HepG2 (cell line): Measurements from ENCODE around the gene TMPRSS7. TPM values are rescaled to one million over a fixed set of nuclear protein-coding genes. Genes with fewer than 3 reads are reported as not detected.
A peak's percentile ranks its signal among the peaks of the same experiment; 100 is the strongest.

Experiments used
- ARID2 ChIP-seq: sonication (generic); formaldehyde crosslinking; IDR thresholded peaks from 2 replicates; pipeline ENCODE4 v1.8.1; 2022; ENCODE audit warnings: mild to moderate bottlenecking, missing genetic modification reagents, borderline replicate concordance
- CBFB ChIP-seq: sonication (generic); formaldehyde crosslinking; IDR thresholded peaks from 2 replicates; pipeline ENCODE4 v1.4.0; 2020; ENCODE audit warnings: missing genetic modification reagents
- FOXP4 ChIP-seq: sonication (generic); formaldehyde crosslinking; IDR thresholded peaks from 2 replicates; pipeline ENCODE4 v1.4.0; 2020; ENCODE audit warnings: missing genetic modification reagents
- HMGA1 ChIP-seq: sonication (generic); formaldehyde crosslinking; conservative IDR thresholded peaks from 2 replicates; pipeline ENCODE4 v1.4.0; 2020; ENCODE audit warnings: missing genetic modification reagents
- JUND ChIP-seq: sonication (generic); formaldehyde crosslinking; IDR thresholded peaks from 2 replicates; pipeline ENCODE4 v1.8.0; 2022; ENCODE audit warnings: mild to moderate bottlenecking, missing genetic modification reagents
- MAFG ChIP-seq: sonication (generic); formaldehyde crosslinking; IDR thresholded peaks from 2 replicates; pipeline ENCODE4 v1.5.1; 2020; ENCODE audit warnings: mild to moderate bottlenecking, missing genetic modification reagents
- NR2F1 ChIP-seq, 2 experiments: fragments of 450-650 bp in 1 of 2; formaldehyde crosslinking in 1 of 2; IDR thresholded peaks; 2 replicates each; pipeline versions ENCODE4 v1.5.0 to v1.6.1; 2016 to 2020; ENCODE audit warnings: mild to moderate bottlenecking in 1 of 2, missing compliant biosample characterization in 1 of 2, missing genetic modification reagents in 1 of 2, moderate library complexity in 1 of 2
- PHF5A ChIP-seq: IDR thresholded peaks from one replicate; pipeline ENCODE4 v1.6.1; 2018; ENCODE audit warnings: low read depth, missing genetic modification reagents; ENCODE audit not compliant: unreplicated experiment
- SIN3B ChIP-seq: fragments of 150-350 bp; IDR thresholded peaks from 2 replicates; pipeline ENCODE4 v1.6.1; 2014; ENCODE audit warnings: low read length
- SIX4 ChIP-seq: sonication (generic); formaldehyde crosslinking; IDR thresholded peaks from 2 replicates; pipeline ENCODE4 v1.4.0; 2020; ENCODE audit warnings: missing genetic modification reagents
- SMARCE1 ChIP-seq: fragments of 450-650 bp; IDR thresholded peaks from 2 replicates; pipeline ENCODE4 v1.6.1; 2017; ENCODE audit warnings: borderline replicate concordance
- TP53 ChIP-seq: sonication (generic); formaldehyde crosslinking; conservative IDR thresholded peaks from 2 replicates; pipeline ENCODE4 v1.4.0; 2020; ENCODE audit warnings: missing genetic modification reagents
- ZFYVE20 ChIP-seq: sonication (generic); formaldehyde crosslinking; IDR thresholded peaks from 2 replicates; pipeline ENCODE4 v1.8.0; 2023; ENCODE audit warnings: low read depth, mild to moderate bottlenecking, moderate library complexity, missing genetic modification reagents, borderline replicate concordance
- ZKSCAN5 ChIP-seq: sonication (generic); formaldehyde crosslinking; IDR thresholded peaks from 2 replicates; pipeline ENCODE4 v1.5.1; 2020; ENCODE audit warnings: mild to moderate bottlenecking, missing genetic modification reagents
- ZNF225 ChIP-seq: sonication (generic); formaldehyde crosslinking; IDR thresholded peaks from 2 replicates; pipeline ENCODE4 v1.4.0; 2020; ENCODE audit warnings: mild to moderate bottlenecking, missing genetic modification reagents
- ZNF737 ChIP-seq: sonication (generic); formaldehyde crosslinking; IDR thresholded peaks from 2 replicates; pipeline ENCODE4 v1.5.0; 2020; ENCODE audit warnings: missing genetic modification reagents, mild to moderate bottlenecking, borderline replicate concordance
- ZNF75D ChIP-seq: sonication (generic); formaldehyde crosslinking; IDR thresholded peaks from 2 replicates; pipeline ENCODE4 v1.8.1; 2023; ENCODE audit warnings: missing genetic modification reagents, mild to moderate bottlenecking, borderline replicate concordance
- ZNF768 ChIP-seq: sonication (generic); formaldehyde crosslinking; IDR thresholded peaks from 2 replicates; pipeline ENCODE4 v1.4.0; 2020; ENCODE audit warnings: missing genetic modification reagents
- ZNF788 ChIP-seq: sonication (generic); formaldehyde crosslinking; IDR thresholded peaks from 2 replicates; pipeline ENCODE4 v1.5.0; 2020; ENCODE audit warnings: mild to moderate bottlenecking, missing genetic modification reagents, borderline replicate concordance
- ZNF891 ChIP-seq: sonication (generic); formaldehyde crosslinking; IDR thresholded peaks from 2 replicates; pipeline ENCODE4 v1.5.0; 2020; ENCODE audit warnings: mild to moderate bottlenecking, missing genetic modification reagents
- polyA plus RNA-seq, 8 experiments: library from polyadenylated mRNA; depleted of rRNA in 3 of 8; stranded (reverse) in 7 of 8; unstranded in 1 of 8; fragments of >200 nt; fragmentation: Illumina TruSeq in 4 of 8; extraction: Trizol in 4 of 8; gene quantifications; 2 replicates each; pipeline versions ENCODE4 v1.2.1 to v1.2.3, GENCODE V29; 2011 to 2016; ENCODE audit warnings: low read depth in 4 of 8, missing spikeins in 1 of 8, mixed read lengths in 1 of 8; ENCODE audit not compliant: insufficient read depth in 1 of 8
- total RNA-seq, 5 experiments: library from RNA; depleted of rRNA; stranded (reverse); fragments of >200 nt; fragmentation: Illumina TruSeq; extraction: Trizol; gene quantifications; 2 replicates each; pipeline ENCODE4 v1.2.3, GENCODE V29; 2016; ENCODE audit warnings: low read depth in 1 of 5
- TF ChIP-seq, protein P1 (sequence below): sonication (generic); formaldehyde crosslinking; IDR thresholded peaks from 2 replicates; pipeline ENCODE4 v1.5.1; 2020; ENCODE audit warnings: mild to moderate bottlenecking, missing genetic modification reagents

Gene TMPRSS7
- total and polyA plus RNA-seq, 2 of the 13 experiments (the other 11 are each of a cell fraction or from before 2014, with no cell fraction given), result not detected

DNA sequence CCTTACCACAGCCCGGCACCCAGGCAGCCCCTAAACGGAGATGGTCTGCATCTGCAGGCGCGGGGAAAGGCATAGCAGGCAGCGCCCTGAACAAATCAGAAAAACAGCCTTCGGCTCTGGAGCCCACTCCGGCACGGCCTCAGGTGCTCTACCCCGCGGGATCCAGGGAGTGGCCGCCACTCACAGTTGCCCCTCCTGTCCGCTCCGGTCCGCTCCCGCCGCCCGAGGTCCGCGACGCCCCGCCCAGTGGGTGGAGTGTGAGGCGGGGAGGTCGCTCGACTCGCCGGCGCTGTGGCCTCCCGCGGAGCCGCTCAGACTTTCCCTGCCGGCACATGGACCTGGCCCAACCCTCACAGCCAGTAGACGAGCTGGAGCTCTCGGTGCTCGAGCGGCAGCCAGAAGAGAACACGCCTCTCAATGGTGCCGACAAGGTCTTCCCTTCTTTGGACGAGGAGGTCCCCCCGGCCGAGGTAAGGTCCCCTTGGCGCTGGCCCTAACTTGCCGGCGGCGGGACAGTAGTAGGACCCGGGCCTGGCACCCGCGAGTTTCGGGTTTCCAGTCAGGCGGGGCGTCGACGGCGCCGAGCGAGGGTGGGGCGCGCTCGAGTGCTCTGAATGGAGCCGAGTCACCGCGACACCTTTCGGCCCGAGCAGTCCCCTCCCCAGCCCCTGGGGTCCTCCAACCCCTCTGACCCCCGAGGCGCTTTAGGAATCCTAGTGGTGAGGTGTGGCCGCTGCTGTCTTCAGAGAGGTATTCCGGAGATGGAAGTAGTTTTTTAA, 51.7 kb downstream of the TMPRSS7 start, which contains the start of gene C3orf52 (continued):
- TF ChIP-seq FOXP4 (CRISPR knock-in tag) (no peak), ZFYVE20 (CRISPR knock-in tag) (no peak), ZNF891 (CRISPR knock-in tag) (no peak), ZNF75D (CRISPR knock-in tag) (no peak), ZNF768 (CRISPR knock-in tag) (no peak), SIN3B (no peak), NR2F1 (CRISPR knock-in tag; IDR thresholded peaks at IDR 0.05) (no peak), ZNF788 (CRISPR knock-in tag) (peak; percentile 63; the same call in 1 of the 2 replicates), CBFB (CRISPR knock-in tag) (no peak), SIX4 (CRISPR knock-in tag) (0 out of 2 replicates have a peak, but pooled peaks have one; percentile 19), TP53 (CRISPR knock-in tag) (no peak), ZNF225 (CRISPR knock-in tag) (0 out of 2 replicates have a peak, but pooled peaks have one; percentile 40), ZNF737 (CRISPR knock-in tag) (no peak), MAFG (CRISPR knock-in tag) (no peak), HMGA1 (CRISPR knock-in tag) (no peak), JUND (CRISPR knock-in tag) (no peak), SMARCE1 (no peak), ZKSCAN5 (CRISPR knock-in tag) (no peak), ARID2 (CRISPR knock-in tag) (peak; percentile 90; the same call in 1 of the 2 replicates), PHF5A (CRISPR knock-in tag) (no peak)
- TF ChIP-seq, protein P1, sequence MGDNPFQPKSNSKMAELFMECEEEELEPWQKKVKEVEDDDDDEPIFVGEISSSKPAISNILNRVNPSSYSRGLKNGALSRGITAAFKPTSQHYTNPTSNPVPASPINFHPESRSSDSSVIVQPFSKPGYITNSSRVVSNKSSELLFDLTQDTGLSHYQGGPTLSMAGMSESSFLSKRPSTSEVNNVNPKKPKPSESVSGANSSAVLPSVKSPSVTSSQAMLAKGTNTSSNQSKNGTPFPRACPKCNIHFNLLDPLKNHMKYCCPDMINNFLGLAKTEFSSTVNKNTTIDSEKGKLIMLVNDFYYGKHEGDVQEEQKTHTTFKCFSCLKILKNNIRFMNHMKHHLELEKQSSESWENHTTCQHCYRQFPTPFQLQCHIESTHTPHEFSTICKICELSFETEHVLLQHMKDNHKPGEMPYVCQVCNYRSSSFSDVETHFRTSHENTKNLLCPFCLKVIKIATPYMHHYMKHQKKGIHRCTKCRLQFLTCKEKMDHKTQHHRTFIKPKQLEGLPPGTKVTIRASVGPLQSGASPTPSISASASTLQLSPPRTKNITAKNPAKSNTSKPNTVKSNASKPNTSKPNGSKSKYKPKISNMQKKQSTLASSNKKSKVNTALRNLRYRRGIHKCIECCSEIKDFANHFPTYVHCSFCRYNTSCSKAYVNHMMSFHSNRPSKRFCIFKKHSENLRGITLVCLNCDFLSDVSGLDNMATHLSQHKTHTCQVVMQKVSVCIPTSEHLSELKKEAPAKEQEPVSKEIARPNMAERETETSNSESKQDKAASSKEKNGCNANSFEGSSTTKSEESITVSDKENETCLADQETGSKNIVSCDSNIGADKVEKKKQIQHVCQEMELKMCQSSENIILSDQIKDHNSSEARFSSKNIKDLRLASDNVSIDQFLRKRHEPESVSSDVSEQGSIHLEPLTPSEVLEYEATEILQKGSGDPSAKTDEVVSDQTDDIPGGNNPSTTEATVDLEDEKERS (CRISPR knock-in tag), result no peak
